CD8-positive, alpha-beta memory T cell (primary cell): Measurements from ENCODE around the gene EID3. TPM values are rescaled to one million over a fixed set of nuclear protein-coding genes. Genes with fewer than 3 reads are reported as not detected.
A peak's percentile ranks its signal among the peaks of the same experiment; 100 is the strongest.
"Not testable (repeated sequence)": the region's sequence is repeated elsewhere in the genome, so short reads cannot be mapped to it uniquely, and the experiment has no call there.

Experiments used
- CTCF ChIA-PET: fragments of 350-600 bp; sonication (Branson Sonifier 250); formaldehyde crosslinking; loops from one replicate; lab custom pipeline; 2021; ENCODE audit warnings: antibody characterized with exemption; lab: Charles Lee
- POLR2A ChIA-PET: fragments of 350-600 bp; sonication (Branson Sonifier 250); formaldehyde crosslinking; loops from one replicate; lab custom pipeline; 2021; ENCODE audit warnings: antibody characterized with exemption; lab: Charles Lee
- DNase-seq, 5 donors: peaks; one replicate each; pipeline versions ENCODE4 v3.0.0 to v3.0.0-alpha.2; 2020 to 2022; ENCODE audit warnings: mixed read lengths in 1 of 5
- H3K27ac ChIP-seq: one replicate; pipeline ENCODE4 v1.7.0; 2013; ENCODE audit warnings: low read depth, mild to moderate bottlenecking, low read length, moderate library complexity
- H3K27me3 ChIP-seq: 2 replicates; pipeline ENCODE4 v1.7.0; 2013; ENCODE audit warnings: low read length, mild to moderate bottlenecking; ENCODE audit not compliant: insufficient read depth, poor library complexity, severe bottlenecking
- H3K36me3 ChIP-seq: 2 replicates; pipeline ENCODE4 v1.7.0; 2013; ENCODE audit warnings: mild to moderate bottlenecking, low read length, moderate library complexity; ENCODE audit not compliant: insufficient read depth
- H3K4me1 ChIP-seq: 2 replicates; pipeline ENCODE4 v1.7.0; 2013; ENCODE audit warnings: mild to moderate bottlenecking, low read length, moderate library complexity; ENCODE audit not compliant: insufficient read depth
- H3K4me3 ChIP-seq: 2 replicates; pipeline ENCODE4 v1.7.0; 2013; ENCODE audit warnings: mild to moderate bottlenecking, low read length
- H3K9me3 ChIP-seq: 2 replicates; pipeline ENCODE4 v1.7.0; 2013; ENCODE audit warnings: mild to moderate bottlenecking, low read length
- H3K27ac Mint-ChIP-seq, 8 donors: one replicate each; pipeline ENCODE4 v1.8.0; 2020 to 2021; ENCODE audit warnings: mixed read lengths in 8 of 8, mild to moderate bottlenecking in 6 of 8, inconsistent platforms in 3 of 8, moderate library complexity in 3 of 8
- H3K27me3 Mint-ChIP-seq, 2 donors: one replicate each; pipeline ENCODE4 v1.8.0; 2020 to 2021; ENCODE audit warnings: mixed read lengths in 2 of 2, mild to moderate bottlenecking in 1 of 2, moderate library complexity in 1 of 2
- H3K36me3 Mint-ChIP-seq, 3 donors: one replicate each; pipeline ENCODE4 v1.8.0; 2020 to 2021; ENCODE audit warnings: mixed read lengths in 3 of 3, inconsistent platforms in 1 of 3, mild to moderate bottlenecking in 1 of 3
- H3K4me1 Mint-ChIP-seq, 3 donors: one replicate each; pipeline ENCODE4 v1.8.0; 2020 to 2021; ENCODE audit warnings: mixed read lengths in 3 of 3, inconsistent platforms in 1 of 3, mild to moderate bottlenecking in 1 of 3
- H3K4me3 Mint-ChIP-seq, 7 donors: one replicate each; pipeline ENCODE4 v1.8.0; 2020 to 2021; ENCODE audit warnings: mixed read lengths in 7 of 7, mild to moderate bottlenecking in 6 of 7, moderate library complexity in 4 of 7, inconsistent platforms in 2 of 7
- H3K9me3 Mint-ChIP-seq, 5 donors: one replicate each; pipeline ENCODE4 v1.8.0; 2020 to 2022; ENCODE audit warnings: mixed read lengths in 5 of 5, mild to moderate bottlenecking in 3 of 5, moderate library complexity in 2 of 5, inconsistent platforms in 1 of 5
- polyA plus RNA-seq: library from polyadenylated mRNA; unstranded; fragments of 300-500 nt; fragmentation: Illumina TruSeq; gene quantifications from one replicate; pipeline ENCODE4 v1.2.3, GENCODE V29; 2021
- total RNA-seq, 2 experiments: library from RNA; stranded (reverse); gene quantifications; one replicate each; pipeline ENCODE4 v1.2.3, GENCODE V29; 2021

EID3 gene
- total RNA-seq (1 to 10 TPM; 7.7 to 8.3 TPM), polyA plus RNA-seq (13.5 TPM)

DNA sequence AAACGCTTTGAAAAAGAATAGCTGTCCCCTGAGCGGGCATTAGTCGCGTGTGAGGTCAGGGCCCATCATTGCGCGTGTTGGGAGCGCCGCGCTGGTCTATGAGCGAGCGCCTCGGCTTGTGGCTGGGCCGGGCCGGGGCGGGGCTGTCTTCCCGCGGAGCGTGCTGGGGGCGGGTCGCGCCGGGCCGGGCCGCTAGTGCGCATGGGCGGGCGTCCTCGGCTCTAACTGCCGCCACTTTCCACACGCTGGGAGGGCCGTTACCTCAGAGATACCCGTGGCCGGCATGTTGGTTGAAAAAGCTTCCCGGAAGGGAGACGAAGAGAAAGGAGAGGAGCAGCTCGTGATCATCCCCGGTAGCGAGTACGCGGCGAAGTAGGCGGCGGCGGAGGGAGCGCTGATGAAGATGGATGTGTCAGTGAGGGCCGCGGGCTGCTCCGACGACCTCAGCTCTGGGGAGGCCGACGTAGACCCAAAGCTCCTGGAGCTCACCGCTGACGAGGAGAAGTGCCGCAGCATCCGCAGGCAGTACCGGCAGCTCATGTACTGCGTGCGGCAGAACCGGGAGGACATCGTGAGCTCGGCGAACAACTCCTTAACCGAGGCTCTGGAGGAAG lies at the start of gene EID3:
Gene EID3 (plus strand): TSS at position 202 of the 614 bp plus-strand sequence. CDS start 196 bp downstream, at position 398.
- Histone ChIP-seq H3K9me3 (no peaks in the 10 kb centered on the region), H3K27me3 (no peaks in the 10 kb centered on the region), H3K36me3 (no peaks in the 10 kb centered on the region), H3K4me1 (peaks cover 19% of the 10 kb centered on the region), H3K4me3 (peak within 1 kb of the TSS; percentile 71), H3K27ac (peak within 1 kb of the TSS; percentile 73)
- Mint-ChIP-seq H3K4me1 (peaks cover 43 to 80% (median 70%) of the 10 kb centered on the region in 3 donors), H3K27me3 (no peaks in the 10 kb centered on the region), H3K4me3 (peak within 1 kb of the TSS; percentile 86 to 97 (median 95)), H3K27ac (peak within 1 kb of the TSS; percentile 95 to 99 (median 97)), H3K36me3 (peaks cover 0 to 18% (median 2%) of the 10 kb centered on the region in 3 donors), H3K9me3 (no peaks in the 10 kb centered on the region)
- POLR2A ChIA-PET = interaction anchor here (1.2 to 3.4 kb wide), 3 partner anchors 12 to 166 kb away, joined by 4 to 47 read pairs (median 4); partner anchors contain the start of gene NFYB
- CTCF ChIA-PET = interaction anchor here (0.8 to 2.5 kb wide), 3 partner anchors 9 to 15 kb away, joined by 3 to 24 read pairs (median 3); no protein-coding TSS in a partner anchor
- peak; percentile 89 to 92 (median 90) for DNase-seq

DNA sequence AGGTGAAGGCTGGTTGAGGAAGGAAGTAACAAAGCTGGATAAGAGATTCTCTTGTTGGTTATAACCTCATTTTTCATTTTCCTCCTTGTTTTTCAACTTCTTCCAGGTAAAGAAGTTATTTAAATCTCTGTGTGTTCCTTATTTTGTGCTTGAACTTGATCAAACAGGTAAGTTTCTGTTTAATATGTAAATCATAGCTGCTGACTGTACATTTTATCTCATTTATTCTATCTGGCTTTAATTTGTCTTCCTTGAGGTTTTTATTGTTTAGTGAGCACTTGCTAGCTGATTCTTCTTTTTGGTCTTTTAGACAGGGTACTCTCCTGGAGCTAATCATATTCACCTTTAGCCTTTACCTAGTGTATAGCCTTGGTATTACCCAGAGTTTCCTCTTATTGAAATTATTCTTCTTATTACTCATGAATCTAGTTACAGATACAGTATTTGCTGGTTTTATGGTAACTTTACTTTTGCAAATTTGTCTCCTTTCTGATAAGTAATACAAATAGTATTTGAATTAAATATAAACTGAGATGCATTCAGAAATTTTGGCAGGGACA lies 45.5 kb upstream of the EID3 start:
- Mint-ChIP-seq H3K4me1 (no peaks in the 10 kb centered on the region), H3K36me3 (no peaks in the 10 kb centered on the region), H3K9me3 (no peaks in the 10 kb centered on the region), H3K27me3 (peaks cover 6 to 9% of the 10 kb centered on the region in 2 donors), H3K27ac (no peak overlapping the region), H3K4me3 (no peak overlapping the region)
- no peak for DNase-seq
- H3K9me3 ChIP-seq = no peaks in the 10 kb centered on the region
- H3K4me3 ChIP-seq = no peak overlapping the region
- ChIA-PET POLR2A (interaction anchor here (0.5 kb wide), 1 partner anchor 12 kb away, joined by 4 read pairs; no protein-coding TSS in a partner anchor), CTCF (interaction anchor here (1.8 kb wide), 1 partner anchor 31 kb away, joined by 4 read pairs; no protein-coding TSS in a partner anchor)
- H3K27ac ChIP-seq = no peak overlapping the region
- H3K36me3 ChIP-seq = no peaks in the 10 kb centered on the region
- H3K4me1 ChIP-seq = no peaks in the 10 kb centered on the region
- H3K27me3 ChIP-seq = no peaks in the 10 kb centered on the region

DNA sequence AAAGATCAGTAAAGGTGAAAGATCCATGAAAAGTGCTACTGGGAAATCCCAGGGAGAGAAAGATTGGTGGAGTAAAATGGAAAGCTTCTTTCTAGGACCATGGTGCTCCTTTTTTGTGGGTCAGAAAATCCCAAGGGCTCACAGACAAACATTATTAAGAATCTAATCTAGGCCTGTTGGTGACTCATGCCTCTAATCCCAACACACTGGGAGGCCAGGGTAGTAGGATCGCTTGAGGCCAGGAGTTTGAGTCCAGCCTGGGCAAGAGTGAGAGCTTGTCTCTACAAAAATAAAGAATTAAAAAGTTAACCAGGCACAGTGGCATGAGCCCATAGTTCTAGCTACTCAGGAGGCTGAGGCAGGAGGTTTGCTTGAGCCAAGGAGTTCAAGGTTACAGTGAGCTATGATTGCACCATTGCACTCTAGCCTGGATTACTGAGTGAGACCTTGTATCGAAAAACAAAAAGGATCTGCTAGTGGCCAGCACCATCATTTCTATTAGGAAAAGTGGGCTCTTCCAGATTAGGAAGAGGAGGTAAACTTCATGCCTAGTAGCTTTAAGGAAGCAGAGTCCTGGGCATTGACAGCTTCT lies 45.0 kb upstream of the EID3 start:
- Mint-ChIP-seq H3K4me3 (no peak overlapping the region), H3K36me3 (no peaks in the 10 kb centered on the region), H3K27me3 (peaks cover 6 to 9% of the 10 kb centered on the region in 2 donors), H3K4me1 (no peaks in the 10 kb centered on the region), H3K9me3 (no peaks in the 10 kb centered on the region), H3K27ac (no peak overlapping the region)
- no peak for DNase-seq
- Histone ChIP-seq H3K27me3 (no peaks in the 10 kb centered on the region), H3K27ac (no peak overlapping the region), H3K4me1 (no peaks in the 10 kb centered on the region), H3K36me3 (no peaks in the 10 kb centered on the region), H3K4me3 (no peak overlapping the region), H3K9me3 (no peaks in the 10 kb centered on the region)
- POLR2A ChIA-PET = interaction anchor here (0.5 kb wide), 1 partner anchor 13 kb away, joined by 4 read pairs; no protein-coding TSS in a partner anchor
- CTCF ChIA-PET = interaction anchor here (1.8 kb wide), 1 partner anchor 30 kb away, joined by 4 read pairs; no protein-coding TSS in a partner anchor

DNA sequence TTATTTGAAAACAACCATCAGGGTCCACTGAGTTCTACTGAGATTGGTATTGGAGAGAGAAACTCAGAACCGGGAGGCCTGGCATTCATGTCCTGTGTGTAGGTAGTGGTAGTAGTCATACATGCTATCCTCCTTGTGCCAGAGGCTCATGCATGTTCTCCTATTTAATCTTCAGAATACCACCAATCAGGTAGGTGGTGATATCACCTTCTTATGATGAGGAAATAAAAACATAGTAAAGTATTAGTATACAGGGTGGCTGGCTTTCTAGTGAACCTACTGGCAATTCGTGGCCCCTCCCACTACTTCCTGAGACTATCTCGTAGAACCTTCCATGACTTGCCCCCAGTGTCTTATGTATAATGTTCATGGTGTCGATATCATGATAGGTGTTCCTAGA lies 40.5 kb upstream of the EID3 start:
- Histone ChIP-seq H3K27me3 (no peaks in the 10 kb centered on the region), H3K4me3 (no peak overlapping the region), H3K4me1 (no peaks in the 10 kb centered on the region), H3K36me3 (no peaks in the 10 kb centered on the region), H3K27ac (no peak overlapping the region), H3K9me3 (no peaks in the 10 kb centered on the region)
- DNase-seq = no peak
- Mint-ChIP-seq H3K36me3 (peaks cover 0 to 2% (median 0%) of the 10 kb centered on the region in 3 donors), H3K4me1 (no peaks in the 10 kb centered on the region), H3K27me3 (peaks cover 4 to 6% of the 10 kb centered on the region in 2 donors), H3K9me3 (no peaks in the 10 kb centered on the region), H3K27ac (no peak overlapping the region), H3K4me3 (no peak overlapping the region)
- POLR2A ChIA-PET = interaction anchor here (0.7 kb wide), 1 partner anchor 24 kb away, joined by 3 read pairs; no protein-coding TSS in a partner anchor
- CTCF ChIA-PET = no interaction called here

DNA sequence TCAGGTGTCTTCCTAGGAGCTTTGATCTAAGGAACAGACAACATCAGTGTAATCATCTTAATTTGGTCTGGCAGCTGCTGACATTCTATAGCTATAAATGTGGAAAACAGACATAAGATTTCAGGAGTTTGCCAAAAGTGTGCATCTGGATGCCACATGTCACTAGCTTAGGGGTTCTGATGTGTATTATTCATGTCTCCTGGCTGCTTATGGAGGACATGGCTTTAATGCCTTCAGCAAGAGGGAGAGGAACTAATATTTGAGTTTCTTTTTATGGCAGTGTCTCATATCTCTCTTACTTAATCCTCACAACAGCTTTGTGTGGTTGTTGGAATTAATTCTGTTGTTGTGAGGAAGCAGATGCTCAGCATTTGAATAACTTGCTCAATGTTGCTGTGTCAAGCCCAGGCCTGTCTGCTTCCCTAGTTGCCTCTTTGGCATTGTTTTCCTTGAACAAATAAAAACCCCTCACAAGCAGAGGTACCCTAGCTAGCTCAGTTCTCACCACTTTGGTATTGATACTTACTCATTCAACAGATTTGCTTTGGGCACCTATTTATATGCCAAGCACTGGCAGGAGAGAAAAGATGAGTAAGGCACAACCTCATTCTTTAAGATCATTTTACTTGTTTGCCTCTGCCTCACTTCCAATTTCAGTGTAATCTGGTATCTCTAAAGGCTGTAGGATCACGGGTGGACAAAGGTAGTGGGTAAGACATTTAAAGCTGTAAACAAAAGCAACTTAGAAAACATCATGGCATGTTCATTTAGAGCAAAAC lies 39.8 kb upstream of the EID3 start:
- H3K36me3 ChIP-seq = no peaks in the 10 kb centered on the region
- peaks cover 4 to 6% of the 10 kb centered on the region in 2 donors for H3K27me3 Mint-ChIP-seq
- DNase-seq = no peak
- H3K4me1 ChIP-seq = no peaks in the 10 kb centered on the region
- no peaks in the 10 kb centered on the region for H3K9me3 Mint-ChIP-seq
- no peaks in the 10 kb centered on the region for H3K9me3 ChIP-seq
- ChIA-PET POLR2A (interaction anchor here (0.7 kb wide), 1 partner anchor 23 kb away, joined by 3 read pairs; no protein-coding TSS in a partner anchor), CTCF (interaction anchor here (0.9 kb wide), 1 partner anchor 9 kb away, joined by 3 read pairs; no protein-coding TSS in a partner anchor)
- H3K27ac Mint-ChIP-seq = no peak overlapping the region
- H3K27me3 ChIP-seq = no peaks in the 10 kb centered on the region
- H3K36me3 Mint-ChIP-seq = peaks cover 0 to 2% (median 0%) of the 10 kb centered on the region in 3 donors
- H3K4me3 Mint-ChIP-seq = no peak overlapping the region
- no peak overlapping the region for H3K27ac ChIP-seq
- H3K4me3 ChIP-seq = no peak overlapping the region
- no peaks in the 10 kb centered on the region for H3K4me1 Mint-ChIP-seq

DNA sequence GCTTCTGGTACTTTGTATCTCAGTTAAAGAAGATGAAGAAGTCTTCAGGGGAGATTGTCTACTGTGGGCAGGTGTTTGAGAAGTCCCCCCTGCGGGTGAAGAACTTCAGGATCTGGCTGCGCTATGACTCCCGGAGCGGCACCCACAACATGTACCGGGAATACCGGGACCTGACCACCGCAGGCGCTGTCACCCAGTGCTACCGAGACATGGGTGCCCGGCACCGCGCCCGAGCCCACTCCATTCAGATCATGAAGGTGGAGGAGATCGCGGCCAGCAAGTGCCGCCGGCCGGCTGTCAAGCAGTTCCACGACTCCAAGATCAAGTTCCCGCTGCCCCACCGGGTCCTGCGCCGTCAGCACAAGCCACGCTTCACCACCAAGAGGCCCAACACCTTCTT lies 38.1 kb upstream of the EID3 start:
- H3K27ac ChIP-seq, POLR2A ChIA-PET, DNase-seq, H3K4me1 Mint-ChIP-seq, CTCF ChIA-PET, H3K36me3 Mint-ChIP-seq, H3K4me3 Mint-ChIP-seq, H3K27me3 ChIP-seq, H3K4me3 ChIP-seq, H3K9me3 Mint-ChIP-seq, H3K36me3 ChIP-seq, H3K27me3 Mint-ChIP-seq, H3K27ac Mint-ChIP-seq, H3K4me1 ChIP-seq, H3K9me3 ChIP-seq: not testable (repeated sequence)

DNA sequence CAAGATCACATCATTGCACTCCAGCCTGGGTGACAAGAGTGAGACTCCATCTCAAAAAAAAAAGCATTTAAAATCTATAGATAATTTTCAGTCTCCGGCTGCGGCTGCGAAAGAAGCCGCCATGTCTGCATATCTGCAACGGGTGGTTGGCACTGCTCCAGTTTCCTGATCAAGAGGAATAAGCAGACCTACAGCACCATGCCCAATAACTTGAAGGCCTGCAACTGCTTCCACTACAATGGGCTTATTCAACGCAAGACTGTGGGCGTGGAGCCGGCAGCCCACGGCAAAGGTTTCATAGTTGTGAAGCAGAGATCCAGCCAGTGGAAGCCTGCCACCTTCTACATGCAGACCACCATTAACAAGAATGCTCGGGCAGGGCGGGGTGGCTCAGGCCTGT lies 30.6 kb upstream of the EID3 start:
- Histone ChIP-seq H3K9me3 (no peaks in the 10 kb centered on the region), H3K27me3 (no peaks in the 10 kb centered on the region), H3K36me3 (no peaks in the 10 kb centered on the region), H3K4me3 (no peak overlapping the region), H3K4me1 (no peaks in the 10 kb centered on the region), H3K27ac (no peak overlapping the region)
- POLR2A ChIA-PET = no interaction called here
- H3K27me3 Mint-ChIP-seq = no peaks in the 10 kb centered on the region
- H3K9me3 Mint-ChIP-seq = no peaks in the 10 kb centered on the region
- H3K4me3 Mint-ChIP-seq = no peak overlapping the region
- H3K27ac Mint-ChIP-seq = no peak overlapping the region
- DNase-seq = no peak
- H3K36me3 Mint-ChIP-seq = no peaks in the 10 kb centered on the region
- CTCF ChIA-PET = no interaction called here
- H3K4me1 Mint-ChIP-seq = peaks cover 5 to 10% (median 8%) of the 10 kb centered on the region in 3 donors
